CD4-positive, alpha-beta T cell treated with Interleukin-21 for 1 hour (primary cell): Measurements from ENCODE around the gene CLEC3B.

Source experiments
- DNase-seq: peaks from one replicate; pipeline ENCODE4 v3.0.0-alpha.2; 2020

CLEC3B gene

GRCh38 chr3:45003859-45004258, 22.2 kb upstream of the CLEC3B start:
- DNase-seq, result no peak

GRCh38 chr3:45007091-45007490, 19.0 kb upstream of the CLEC3B start:
- DNase-seq, result no peak

DNA sequence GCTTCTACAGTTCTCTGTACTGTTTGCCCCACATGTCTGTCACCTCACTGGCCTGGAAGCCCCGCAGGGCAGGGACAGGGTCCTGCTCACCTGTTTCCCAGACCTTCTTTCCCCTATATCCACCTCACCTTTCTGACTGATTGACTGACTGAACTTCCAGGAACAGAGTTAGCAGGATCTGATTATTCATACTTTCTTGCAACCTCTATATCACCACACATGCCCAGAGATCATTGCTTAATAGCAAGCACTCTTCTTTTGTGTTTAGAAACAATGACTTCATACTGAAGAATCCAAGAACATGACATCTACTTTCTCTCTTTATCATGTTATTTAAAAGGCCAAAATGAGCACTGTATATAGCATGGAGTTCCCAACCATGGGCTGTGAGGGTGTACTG, 18.0 kb upstream of the CLEC3B start:
- no peak for DNase-seq

- no peak for DNase-seq
These were observed 16.2 kb upstream of the CLEC3B start for GRCh38 chr3:45009868-45010267.

DNA sequence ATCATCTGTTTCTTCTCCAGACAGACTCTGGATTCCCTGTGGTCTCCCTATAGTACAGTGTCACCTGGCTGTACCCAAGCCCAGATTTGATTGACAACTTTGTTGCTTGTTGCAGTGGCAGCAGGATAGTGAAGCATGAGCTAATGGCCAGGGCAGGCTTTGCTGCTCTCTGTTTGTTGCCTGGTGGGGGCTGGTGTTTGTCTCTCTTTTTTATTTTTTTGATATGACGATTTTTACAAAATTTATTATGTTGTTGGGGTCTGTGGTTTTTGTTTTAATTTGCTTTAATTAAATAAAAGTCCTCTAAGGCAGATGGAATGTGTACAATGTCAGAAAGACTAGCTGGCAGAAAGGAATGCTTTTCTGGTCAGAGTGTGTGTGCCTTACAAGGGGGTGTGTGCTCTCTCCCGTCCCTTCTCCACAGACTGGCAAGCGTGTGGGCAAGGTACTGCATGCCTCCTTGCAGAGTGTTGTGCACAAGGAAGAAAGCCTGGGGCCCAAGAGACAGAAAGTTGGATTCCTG, 15.2 kb upstream of the CLEC3B start:
- DNase-seq, result no peak

GRCh38 chr3:45011756-45012508, 14.2 kb upstream of the CLEC3B start:
- no peak for DNase-seq

- no peak for DNase-seq
These were observed 13.5 kb upstream of the CLEC3B start for GRCh38 chr3:45012577-45012976.

GRCh38 chr3:45016916-45017315, 9.2 kb upstream of the CLEC3B start:
- no peak for DNase-seq

DNA sequence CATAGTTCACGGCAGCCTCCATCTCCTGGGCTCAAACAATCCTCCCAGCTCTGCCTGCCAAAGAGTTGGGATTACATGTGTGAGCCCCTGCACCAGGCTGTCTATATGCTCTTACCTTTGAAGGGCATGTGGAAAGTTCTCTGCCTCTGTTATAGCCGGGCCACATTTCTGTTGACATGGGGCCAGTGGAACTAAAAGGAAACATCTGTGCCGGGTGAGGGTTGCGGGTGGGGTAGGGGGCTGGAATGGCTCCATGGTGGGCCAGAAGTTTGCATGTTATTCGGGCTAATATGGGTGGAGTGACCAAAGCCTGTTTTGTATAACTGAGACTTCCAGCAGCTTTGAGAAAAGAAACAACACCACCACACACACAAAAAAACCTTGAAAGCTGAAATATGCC, 8.3 kb upstream of the CLEC3B start:
- no peak for DNase-seq

GRCh38 chr3:45020534-45020933, 5.6 kb upstream of the CLEC3B start:
- peak; percentile 17 for DNase-seq

DNA sequence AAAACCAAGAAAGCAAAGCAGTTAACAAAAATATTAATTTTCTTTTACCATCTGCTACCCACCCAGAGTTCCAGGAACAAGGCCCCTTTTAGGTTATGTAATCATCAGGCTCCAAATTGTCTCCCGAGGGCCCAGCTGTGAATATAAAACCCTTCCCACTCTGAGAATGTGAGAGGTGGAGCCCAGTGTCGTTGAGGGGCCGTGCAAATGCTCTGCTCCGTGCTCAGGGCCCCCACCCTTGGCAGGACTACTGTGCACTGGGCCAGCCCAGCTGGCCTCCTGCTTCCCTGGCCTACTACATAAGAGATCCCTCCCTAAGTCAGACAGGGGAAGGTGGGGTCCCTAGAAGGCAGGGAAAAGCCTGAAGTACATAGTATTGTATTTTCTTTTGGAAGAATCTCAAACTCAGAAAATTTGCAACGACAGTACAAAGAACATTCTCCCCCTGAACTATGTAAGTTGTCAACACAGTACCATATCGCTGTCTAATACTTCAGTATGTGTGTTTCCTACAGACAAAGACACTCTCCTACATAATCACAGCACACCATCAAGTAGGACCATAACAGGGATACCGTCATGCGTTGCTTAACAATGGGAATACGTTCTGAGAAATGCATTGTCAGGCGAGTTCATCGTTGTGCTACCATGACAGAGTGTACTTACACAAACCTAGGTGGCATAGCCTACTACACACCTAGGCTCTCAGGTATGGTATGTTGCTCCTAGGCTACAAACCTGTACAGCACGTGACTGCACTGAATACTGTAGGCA, 4.4 kb upstream of the CLEC3B start:
- DNase-seq, result no peak

DNA sequence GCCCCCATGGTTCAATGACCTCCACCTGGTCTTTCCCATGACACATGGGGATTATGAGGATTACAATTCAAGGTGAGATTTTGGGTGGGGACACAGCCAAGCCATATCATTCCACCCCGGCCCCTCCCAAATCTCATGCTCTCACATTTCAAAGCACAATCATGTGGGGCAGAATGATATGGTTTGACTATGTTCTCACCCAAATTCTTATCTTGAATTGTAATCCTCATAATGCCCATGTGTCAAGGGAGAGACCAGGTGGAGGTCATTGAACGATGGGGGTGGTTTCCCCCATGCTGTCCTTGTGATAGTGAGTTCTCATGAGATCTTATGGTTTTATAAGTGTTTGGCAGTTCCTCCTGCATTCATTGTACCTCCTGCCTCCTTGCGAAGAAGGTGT, 2.4 kb upstream of the CLEC3B start:
- DNase-seq, result no peak

DNA sequence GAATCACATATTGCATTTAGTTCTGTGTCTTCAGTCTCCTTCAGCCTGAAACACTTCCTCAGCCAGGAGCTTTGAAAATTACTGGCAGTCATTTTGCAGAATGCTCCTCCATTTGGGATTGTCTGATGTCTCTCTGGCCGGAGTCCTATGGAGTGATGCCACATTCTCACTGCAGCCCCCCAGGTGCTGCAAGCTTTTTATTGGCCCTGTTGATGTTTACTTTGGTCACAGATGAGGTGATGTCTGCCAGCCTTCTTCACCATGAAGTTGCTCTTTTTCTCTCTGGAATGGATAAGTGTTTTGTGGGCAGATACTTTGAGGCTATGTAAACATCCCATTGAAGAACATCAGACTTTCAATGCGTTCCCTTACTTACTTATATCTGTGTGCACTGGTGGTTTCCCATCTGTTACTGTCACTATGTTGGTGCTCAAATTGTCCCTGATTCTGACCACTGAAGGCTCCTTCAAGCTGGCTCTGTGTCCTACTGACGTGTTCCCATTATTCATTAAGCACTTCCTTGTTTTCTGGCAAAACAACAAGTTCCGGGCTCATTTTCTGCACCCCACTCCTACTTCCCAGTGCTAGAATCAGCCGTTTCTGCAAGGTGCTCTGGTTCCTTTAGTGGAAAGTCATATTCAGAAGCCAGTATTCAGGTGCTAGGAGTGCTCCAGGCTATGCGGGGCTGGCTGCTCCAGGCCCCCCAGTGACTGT, 1.4 kb upstream of the CLEC3B start:
- DNase-seq, result no peak

DNA sequence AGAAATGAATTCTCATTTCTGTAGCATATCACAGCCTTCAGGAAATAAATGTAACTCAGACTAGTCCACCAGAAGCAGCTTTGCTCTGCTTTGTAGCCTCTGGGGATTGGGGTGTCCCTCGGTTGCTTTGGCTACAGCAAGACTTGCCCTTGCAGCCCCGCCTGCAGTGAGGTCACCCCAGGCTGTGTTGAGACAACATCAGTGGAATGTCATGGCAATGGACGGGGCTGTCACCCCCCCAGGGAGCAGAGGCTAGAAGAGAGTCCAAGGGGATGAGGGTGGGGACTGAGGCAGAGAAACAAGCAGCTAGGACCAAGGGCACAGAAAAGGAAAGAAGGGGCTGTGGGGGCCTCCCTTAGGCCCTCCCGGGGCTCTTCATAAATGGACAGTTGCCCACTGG, 854 bp downstream of the CLEC3B start:
- DNase-seq, result no peak

DNA sequence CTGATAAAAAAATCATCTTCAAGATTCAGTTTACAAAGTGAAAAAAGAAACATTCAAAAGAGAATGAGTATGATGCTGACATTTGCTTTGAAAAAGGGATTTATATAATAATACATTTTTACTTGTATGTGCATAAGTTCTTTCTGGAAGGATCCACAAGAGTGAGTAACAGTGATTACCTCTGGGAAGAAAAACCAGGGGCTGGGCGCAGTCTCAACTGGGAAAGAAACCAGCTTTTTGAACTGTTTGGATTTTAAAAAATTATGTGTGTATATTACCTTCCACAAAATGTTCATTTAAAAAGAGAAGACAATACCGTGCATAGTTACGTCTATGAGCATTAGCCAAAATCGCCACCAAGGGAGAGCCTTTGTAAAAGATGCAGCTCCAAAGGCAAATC, 1.3 kb downstream of the CLEC3B start:
- DNase-seq, result no peak

DNA sequence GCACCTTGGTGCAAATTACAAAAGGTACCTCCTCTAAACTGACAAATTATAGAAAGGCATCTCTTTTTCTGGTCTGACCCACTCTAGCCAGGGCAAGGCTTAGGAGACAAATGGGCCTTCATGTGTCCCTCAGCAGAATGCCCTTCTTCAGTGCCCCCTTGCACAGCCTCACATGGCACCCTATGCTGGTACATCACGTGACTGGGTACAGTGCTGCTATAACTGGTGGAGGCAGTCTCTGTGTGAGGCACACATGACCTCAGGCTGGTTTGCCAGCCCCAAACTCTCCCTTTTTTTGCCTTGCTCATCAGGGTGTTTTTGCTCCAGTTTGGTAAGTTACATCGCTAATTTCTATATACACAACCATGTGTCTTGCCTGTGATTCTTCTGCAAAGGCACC, 3.1 kb downstream of the CLEC3B start:
- no peak for DNase-seq

- DNase-seq, result no peak
These were observed 3.6 kb downstream of the CLEC3B start for GRCh38 chr3:45029661-45030060.

- no peak for DNase-seq
These were observed 5.4 kb downstream of the CLEC3B start for GRCh38 chr3:45031531-45031930.

- DNase-seq, result no peak
These were observed 6.0 kb downstream of the CLEC3B start for GRCh38 chr3:45032113-45032512.

GRCh38 chr3:45033791-45034190, 7.7 kb downstream of the CLEC3B start:
- no peak for DNase-seq

GRCh38 chr3:45034612-45035252, 8.6 kb downstream of the CLEC3B start:
- peak; percentile 19 for DNase-seq

DNA sequence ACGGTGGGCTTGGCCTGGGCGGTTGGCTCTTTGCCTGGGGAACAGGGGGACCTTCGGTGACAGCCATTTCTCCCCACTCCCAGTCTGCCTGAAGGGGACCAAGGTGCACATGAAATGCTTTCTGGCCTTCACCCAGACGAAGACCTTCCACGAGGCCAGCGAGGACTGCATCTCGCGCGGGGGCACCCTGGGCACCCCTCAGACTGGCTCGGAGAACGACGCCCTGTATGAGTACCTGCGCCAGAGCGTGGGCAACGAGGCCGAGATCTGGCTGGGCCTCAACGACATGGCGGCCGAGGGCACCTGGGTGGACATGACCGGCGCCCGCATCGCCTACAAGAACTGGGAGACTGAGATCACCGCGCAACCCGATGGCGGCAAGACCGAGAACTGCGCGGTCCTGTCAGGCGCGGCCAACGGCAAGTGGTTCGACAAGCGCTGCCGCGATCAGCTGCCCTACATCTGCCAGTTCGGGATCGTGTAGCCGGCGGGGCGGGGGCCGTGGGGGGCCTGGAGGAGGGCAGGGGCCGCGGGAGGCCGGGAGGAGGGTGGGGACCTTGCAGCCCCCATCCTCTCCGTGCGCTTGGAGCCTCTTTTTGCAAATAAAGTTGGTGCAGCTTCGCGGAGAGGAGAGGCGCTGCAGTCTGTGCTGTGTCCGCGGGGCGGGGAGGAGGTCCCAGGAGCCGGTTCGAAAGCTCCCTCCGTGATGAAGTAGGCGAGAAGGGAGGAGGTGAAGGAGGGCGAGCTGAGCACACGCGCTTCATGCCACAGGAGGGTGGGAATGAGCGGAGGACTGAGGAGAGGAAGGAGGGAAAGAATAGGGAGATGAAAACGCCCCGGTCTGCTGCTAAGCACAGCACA, 9.6 kb downstream of the CLEC3B start:
- DNase-seq, result no peak
